Suppressor macrophage (primary cell): ENCODE measurements around the gene SLC23A2.
"Not testable (repeated sequence)": the region's sequence is repeated elsewhere in the genome, so short reads cannot be mapped to it uniquely, and the experiment has no call there.

ENCODE experiments used
- DNase-seq, 4 experiments: peaks; one replicate each; pipeline ENCODE4 v3.0.0-alpha.2; 2020 to 2022

The SLC23A2 gene

DNA sequence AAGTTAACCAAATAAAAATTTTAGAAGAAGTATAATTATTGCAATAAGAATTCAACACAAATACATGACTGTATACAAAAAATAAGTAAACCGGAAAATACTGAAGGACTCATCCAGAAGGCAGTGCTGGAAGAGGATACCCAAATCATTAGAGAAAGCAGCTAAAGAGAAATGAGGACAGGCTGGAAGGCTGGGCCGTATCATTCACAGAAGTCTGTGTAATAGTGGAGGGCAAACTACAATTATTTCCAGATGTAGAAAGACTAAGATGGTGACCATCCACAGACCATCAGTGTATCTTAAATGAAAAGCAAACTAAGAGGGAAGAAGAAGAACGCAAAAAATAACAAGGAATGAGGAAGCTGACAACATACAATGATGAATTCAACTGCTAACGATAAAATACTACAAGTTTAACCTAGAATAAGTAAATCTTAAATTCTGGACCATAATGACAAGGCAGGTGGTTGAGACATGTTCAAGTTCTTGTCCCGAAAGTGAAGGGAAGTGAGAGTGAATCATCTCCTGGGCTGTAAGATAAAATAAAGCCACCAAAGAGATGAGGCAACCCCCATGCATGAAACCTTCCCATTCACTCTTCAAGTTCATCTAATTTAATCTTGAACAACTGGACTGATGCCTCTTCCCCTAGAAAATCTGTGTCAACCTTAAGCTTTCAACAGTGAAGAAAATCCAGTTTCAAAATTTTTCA is 71.5 kb downstream of the SLC23A2 start:
- DNase-seq: peak in 2 of 4 experiments; percentile 16 to 22

DNA sequence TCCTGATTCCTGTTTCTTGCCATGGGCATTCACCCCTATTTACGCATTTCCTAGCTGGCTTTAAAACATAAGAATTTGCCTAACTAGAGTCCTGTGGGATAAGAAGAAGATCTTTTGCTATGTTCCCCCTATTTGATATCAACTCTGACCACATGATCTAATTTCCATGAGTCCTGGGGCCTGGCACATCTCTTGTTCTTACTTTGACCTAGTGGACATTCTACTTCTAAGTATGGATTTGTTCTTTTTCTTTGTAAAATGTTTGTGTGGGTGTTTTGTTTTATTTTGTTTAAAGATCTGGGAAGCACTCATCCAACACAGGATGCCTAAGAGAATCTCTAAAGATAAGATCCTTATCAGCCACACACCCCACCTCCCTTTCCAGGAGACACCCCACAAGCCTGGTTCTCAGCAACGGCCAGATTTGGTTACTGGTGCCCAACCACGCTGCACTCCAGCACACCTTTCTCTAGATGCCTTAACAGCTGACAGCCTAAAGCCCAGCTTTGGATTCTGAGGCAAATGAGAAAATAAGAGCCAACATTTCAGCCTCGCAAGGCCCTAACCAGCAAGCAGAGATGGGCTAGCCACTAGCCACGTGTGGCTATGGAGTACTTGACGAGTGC is 74.7 kb downstream of the SLC23A2 start:
- DNase-seq: no peak

DNA sequence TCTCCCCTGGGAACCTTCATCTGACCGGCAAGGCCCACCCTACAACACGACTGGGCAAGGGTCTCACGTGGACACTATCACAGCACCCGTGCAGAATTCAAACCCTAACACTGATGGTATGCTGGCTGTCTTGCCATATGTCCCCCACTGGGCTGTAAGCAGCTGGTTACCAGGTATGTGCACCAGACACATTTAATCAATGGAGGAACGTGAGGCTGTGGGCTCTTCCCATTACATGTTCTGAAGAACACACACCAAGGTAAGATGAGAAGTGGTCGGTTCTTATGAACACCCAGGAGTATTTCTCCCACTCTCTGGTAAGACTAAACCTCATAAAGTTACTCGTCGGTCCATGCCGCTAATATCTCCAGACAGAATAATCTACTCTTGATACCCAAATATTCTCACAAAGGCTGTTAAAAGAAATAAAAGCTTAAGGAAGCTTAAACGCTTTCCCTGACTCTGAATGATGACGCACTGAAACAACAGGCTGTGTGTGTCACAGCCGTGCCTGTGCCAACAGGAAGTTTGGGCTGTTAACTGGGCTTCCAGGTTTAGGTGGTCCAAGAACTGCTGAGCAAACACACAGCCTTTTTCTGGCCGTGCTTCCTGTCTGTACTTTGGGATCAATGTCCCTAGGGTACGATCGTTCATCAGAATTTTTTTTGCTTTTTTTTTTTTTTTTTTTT is 75.3 kb downstream of the SLC23A2 start:
- peak; percentile 32 to 55 (median 36) for DNase-seq

DNA sequence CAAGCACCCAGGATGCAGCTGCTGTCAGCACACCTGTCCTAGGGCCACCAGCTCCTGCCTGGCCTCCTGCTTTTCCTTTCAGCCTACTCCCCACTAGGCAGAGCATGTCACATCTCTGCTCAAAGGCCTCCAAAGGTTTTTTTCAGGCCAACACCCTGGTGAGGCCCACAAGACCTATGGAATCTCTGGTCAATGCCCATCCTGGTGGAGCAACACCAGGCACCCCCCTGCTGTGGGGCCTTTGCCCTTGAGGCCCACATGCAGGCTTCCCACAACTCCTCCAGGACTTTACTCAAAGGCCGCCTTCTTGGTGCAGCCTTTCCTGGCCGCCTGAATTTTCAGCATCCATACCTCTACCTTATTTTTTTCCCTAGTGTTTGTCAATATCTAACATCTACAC is 76.9 kb downstream of the SLC23A2 start:
- DNase-seq: no peak

DNA sequence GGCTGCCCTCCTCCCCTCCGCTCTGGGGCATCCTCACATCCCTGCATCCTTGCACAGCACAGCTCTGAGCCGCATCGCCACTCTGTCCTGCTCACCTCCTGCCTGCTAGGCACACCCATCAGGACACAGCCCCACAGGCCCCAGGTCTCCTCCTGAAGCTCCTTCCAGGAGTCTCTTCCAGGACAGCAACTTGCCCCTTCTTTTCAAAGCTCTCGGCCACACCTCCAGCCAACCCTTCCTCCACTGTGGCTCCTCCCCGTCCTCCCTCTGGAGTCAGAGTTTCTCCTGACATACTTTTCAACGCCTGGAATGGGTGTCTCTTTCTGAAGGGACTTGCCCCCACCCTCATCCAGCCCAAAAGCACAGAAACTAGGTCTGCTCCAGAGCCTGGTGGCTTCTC is 77.3 kb downstream of the SLC23A2 start:
- no peak for DNase-seq

DNA sequence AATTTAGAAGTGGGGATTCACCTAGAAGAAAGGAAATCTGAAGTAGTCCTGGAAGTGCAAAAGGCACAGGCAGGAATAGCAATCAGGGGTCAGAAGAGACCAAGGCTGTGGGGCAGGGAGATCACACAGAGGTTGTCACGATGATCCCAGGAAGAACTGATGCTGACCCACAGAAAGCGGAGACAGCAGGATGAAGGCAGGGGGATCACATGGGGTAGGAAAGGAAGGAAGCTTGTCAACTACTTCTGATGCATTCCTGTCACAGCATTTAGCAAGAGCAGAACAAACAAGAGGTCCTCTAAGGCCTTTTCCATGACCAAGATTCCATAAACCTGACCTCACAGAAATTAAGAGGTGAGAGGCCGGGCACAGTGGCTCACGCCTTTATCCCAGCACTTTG is 79.1 kb downstream of the SLC23A2 start:
- DNase-seq: no peak

DNA sequence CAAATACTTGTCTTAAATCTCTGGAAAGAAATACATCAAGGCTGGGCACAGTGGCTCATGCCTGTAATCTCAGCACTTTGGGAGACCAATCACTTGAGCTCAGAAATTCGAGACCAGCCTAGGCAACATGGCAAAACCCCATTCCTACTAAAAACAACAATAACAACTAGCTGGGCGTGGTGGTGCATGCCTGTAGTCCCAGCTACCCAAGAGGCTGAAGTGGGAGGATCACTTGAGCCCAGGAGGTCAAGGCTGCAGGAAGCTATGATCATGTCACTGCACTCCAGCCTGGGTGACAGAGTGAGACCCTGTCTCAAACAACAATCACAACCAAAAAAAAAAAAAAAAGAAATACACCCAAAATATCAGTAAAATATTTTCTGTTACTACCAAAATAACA is 80.0 kb downstream of the SLC23A2 start:
- not testable (repeated sequence) for DNase-seq

DNA sequence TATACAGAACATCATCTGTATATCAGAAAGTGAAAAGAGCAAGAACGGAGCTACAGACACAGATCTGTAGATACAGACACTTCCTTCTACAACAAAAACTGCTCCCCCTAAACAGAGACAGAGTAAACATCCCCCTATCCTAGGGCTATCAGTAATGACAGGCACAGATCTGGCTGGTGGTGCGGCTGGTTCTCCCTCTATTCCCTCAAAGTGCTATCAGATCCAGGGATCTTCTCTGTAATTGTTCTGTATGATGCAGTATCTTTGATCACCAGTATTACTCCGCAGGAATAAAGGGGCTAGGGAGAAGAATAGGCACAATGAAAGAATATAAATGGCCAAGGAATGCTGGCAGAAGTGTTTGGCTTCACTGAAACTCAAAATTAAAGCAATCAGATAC is 80.7 kb downstream of the SLC23A2 start:
- DNase-seq: no peak

DNA sequence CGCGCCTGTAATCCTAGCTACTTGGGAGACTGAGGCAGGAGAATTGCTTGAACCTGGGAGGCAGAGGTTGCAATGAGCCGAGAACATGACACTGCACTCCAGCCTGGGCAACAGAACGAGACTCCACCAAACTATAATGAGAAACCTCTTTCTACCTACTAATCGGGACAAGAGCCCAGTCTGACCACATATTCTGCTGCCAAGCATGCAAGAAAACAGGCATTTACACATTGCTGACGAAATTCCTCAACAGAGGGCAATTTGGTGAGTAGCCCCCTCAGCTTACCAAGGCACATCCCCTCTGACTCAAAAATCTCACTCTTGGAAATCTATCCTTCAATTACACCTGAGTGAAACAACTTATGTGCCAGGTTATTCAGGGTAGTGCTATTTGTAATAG is 81.2 kb downstream of the SLC23A2 start:
- DNase-seq: no peak

DNA sequence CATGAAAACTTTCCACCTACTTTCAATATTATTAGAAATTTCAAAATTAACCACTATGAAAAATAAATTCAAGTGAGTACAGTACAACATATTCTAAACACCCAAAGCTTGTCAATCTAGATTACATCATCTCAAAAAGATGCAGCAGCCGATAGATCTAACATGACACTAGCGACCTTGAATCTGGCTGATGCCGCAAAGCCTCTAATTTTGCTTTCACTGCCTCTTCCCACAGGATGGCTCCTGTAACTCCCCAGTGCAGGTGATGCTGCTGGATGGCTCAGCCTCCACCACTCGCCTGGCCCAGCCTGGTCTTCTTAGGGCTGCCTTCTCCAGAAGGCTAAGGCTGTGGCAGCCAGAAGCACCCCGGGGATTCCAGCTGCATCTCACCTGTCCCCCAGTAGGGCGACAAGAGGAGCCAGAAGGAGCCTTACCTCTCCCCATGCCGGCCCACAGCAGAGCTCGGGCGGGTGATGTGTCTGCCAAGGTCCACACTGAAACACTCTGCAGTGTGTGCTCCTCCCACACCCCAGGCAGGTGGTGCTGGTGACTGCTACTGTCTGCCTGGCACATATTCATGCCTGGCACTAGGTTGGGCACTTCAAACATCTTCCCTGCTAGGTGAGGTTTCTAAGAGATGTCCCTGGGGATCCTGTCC is 82.1 kb downstream of the SLC23A2 start:
- DNase-seq: no peak

DNA sequence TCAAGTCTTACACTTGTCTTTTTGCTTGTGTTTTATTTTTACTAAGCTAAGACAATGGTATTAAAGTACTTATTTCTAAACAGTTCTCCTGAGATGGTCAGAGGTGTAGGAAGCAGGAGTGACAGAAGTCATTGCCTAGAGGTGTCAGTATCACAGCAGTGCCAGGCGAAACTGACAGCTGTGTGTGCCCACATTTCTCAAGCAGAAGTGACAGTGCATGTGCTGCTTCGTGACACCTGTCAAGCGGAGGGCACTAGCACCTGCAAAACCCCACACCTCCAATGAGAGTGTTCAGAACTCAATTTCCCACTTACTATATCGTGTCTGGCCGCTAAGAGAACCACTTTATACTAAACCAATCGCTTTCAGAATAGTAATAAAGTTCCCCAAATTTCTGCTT is 82.8 kb downstream of the SLC23A2 start:
- DNase-seq: no peak

DNA sequence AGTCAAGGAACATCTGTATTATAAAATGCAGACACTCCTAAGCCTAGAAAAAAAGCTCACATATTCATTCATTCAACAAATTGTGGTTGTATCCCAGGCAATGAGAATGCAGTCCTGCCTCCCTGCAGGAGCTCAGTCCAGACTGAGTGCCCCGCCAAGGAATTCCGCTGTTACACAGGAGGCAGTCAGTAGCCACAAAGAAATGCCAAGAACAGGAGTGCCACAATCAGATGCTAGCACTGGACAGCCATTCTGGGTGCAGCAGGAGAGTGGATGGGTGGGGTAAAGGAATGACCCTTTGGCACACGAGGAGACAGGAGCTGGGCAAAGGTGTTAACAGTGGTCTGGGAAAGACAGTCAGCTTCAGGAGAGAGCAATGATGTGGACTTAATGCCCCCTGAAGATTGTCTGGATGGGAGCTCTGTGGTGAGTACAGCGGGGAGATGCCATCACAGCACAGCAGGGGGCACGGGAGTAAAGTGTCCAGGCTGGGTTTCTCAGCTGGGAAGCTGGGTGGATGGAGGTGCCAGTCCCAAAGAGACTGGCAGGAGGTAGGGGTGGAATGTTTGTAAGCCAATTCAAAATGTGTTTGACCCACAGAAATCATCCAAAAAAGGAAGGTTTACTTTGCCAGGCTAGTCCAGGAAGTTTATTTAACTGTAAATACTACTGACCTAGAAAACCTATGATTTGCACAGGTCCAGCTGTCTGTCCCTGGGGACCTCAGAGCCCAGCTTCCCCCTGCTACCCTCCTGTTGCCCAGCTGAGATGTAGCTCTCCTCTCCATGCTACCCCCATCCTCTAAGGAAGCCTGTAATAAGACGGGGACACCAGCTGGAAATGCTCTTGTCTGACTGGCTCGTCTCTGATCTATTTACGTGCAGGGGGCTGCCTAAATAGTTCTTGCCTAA is 84.1 kb downstream of the SLC23A2 start:
- no peak for DNase-seq

DNA sequence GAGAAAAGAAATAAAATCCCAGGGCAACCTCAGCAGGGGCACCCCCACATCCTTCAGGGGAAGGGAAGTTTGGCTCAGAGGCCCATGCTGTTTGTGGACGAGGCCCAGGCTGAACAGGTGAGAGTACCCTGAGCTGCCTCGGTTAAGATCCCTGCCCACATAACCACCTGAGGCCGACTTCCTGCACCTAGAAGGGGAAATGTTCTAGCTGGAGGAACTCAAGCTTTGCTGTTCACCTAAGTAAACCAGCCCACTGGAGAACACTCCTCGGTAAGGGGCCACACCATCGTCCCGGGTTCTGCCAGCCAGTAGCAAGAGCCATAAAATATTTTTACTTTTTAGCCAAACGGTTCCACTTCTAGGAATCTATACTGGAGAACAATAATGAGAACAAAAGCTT is 88.2 kb downstream of the SLC23A2 start:
- no peak for DNase-seq

DNA sequence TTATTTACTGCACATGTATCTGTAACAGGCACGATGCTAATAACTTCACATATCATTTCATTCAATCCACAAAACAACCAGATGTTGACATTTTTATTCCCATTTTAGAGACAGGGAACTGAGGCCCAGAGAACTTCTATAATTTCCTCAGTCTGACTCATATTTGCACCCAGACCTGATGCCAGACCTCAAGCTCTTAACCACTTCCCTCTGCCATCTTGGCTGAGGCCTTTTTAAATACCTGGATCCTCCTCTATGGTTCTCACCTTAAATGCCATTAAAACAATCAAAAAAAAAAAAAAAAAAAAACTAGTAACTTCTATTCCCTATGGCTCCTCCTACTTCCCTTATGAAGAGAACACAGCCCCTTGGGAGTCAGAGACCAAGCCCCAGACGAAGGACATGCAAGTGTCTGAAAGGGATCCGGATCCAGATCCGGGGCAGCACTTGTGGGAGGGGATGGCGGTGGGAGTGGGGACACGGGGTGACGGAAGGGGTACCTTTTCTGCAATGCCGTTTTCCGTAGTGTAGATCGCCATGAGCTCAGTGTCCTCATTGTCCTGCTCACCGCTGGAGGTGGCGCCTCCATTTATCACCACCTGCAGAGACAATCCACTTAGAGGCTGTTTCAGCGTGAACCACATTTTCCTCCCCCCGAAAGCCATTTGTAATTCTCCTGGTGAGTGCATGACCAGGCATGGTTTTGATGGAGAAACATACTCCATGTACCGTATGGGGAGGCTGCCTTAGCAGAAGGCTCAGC is 88.7 kb downstream of the SLC23A2 start:
- DNase-seq: peak in 1 of 4 experiments; percentile 15

DNA sequence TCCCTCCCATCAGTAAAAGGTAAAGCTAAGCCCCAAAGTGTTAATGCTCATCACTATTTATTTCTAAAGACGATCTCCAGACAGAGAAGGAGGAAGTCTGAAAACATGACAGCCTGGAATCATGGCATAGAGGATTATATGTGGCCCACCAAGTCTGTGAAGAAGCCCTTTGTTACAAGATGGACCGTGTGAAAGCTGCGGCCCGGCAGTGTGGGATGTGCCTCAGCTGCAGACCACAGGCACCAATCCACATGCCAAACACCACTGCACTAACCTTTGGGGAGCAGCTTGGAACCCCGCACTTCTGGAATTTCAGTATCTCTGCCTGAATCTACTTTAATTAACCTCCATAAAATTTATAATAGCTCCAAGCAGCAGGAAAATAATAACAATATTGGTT is 90.4 kb downstream of the SLC23A2 start:
- DNase-seq: no peak

DNA sequence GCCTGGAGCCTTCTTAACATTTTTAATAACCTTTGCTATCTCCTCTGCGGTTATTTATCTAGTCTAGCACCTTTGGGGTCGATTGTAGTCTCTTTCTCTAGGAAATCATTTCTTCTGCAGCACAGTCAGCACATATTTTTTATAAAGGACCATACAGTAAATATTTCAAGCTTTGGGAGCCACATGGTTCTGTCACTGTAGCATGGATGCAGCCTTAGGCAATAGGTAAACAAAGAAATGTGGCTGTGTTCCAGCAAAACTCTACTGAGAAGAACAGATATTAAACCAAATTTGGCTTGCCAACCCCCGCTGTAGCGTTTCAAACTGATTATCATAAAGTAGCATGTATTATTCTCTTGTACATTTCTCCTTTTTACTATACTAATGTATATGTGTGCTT is 95.7 kb downstream of the SLC23A2 start:
- DNase-seq: no peak

DNA sequence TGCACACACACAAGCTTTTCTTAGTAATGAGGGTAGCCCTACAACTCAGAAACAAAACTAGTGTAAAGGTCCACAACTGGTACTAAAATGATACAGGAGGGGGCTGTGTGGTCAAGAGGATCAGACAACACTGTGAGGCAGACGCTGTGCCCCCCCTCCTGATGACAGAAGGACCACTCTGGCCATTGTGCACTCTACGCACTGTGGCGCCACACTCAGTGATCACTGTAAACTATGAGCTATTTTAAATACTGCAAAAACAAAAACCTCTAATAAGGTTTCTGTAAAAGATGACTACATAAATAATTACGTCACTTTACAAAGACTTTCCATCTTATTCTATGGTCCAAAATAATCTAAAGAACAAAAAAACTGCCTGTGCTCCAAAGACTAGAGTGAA is 96.1 kb downstream of the SLC23A2 start:
- no peak for DNase-seq

DNA sequence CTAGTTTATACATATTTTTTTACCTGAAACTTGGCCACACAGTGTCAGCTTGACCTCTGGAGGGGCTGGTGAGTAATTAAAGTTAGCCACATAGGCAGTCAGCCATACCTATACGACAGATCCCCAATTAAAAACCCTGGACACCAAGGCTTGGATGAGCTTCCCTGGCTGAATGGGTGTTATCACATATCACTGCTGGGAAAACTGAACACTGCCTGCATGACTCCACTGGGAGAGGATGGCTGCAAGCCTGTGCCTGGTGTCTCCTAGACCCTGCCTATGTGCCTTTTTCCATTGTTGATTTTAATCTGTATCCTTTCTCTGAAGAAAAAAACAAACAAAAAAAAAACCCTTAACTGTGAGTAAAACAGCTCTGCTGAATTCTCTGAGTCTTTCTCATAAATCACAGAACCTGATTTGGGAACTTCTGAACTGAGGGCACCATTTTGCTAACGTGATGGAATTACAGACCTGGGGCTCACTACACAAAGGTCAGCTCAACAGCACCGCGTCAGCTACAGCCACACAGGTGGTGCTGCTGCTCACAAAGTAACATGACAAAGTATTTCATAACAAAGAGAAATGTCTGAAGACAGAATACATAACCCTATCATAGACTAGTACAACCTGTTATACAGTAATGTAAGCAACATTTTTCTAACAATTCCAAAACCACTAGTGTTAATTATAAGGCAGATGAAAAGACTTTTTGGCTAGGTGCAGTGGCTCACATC is 97.0 kb downstream of the SLC23A2 start:
- DNase-seq: no peak

DNA sequence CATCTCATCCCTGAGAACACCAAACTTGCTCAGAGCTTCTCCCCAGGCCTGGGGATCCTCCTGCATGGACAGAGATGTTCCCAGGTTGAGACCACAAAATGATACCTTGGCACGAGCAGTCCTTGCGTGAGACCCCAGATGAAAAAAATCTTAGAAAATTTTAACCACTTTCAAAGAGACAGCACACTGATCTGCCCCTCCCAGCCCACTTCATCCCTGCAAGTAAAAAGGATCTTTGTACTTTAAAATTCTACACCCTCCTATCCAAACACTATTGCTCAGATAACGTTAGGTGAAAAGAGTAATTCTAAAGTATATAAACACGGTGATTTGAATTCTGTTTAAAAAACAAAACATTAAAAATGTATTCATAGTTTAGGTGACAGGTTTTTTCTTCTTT is 98.5 kb downstream of the SLC23A2 start:
- DNase-seq: no peak

DNA sequence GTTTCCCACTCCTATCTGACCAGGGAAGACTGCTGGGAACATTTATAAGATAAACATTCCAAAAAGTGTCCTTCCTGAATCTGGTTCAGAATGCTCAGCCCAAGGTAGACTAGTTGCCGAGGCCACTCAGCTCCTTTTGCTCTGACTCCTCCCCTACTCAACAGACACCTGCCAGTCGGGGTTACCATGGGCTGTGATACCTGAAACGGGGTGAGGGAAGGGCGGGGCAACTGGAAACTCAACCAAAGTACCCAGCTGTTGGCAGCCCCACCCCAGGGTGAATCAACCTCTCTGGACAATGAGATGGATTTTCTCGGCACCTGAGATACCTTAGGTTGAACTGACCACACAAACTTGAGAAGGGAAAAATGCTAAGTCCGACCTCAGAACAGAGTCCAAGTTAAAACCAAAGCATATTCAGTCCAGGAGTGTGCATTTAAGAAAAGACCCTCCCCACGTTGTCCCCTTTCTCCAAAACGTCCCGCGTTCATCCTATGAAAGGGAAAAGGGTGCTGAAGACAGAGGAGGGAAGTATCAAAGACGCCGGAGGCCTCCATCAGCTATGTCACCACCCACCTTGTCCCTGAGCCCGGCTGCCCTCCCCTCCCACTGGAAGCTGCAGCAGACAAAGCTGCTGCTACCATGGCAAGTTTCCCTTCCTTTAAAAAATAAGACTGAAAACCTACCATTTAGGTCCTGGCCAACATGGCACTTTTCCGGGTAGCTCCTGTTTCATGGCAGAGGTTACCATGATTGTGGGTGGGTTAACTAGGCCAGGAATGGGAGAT is 100.1 kb downstream of the SLC23A2 start:
- DNase-seq: no peak
